K562 (cell line): ENCODE data around the gene AIFM1. TPM values are rescaled to one million over a fixed set of nuclear protein-coding genes. Genes with fewer than 3 reads are reported as not detected.

Source experiments
- ARID1B ChIP-seq: fragments of 450-650 bp; IDR thresholded peaks from 2 replicates; pipeline ENCODE4 v1.6.1; 2016; ENCODE audit warnings: antibody characterized with exemption, mild to moderate bottlenecking, inconsistent platforms
- DACH1 ChIP-seq: fragments of 450-650 bp; IDR thresholded peaks from 2 replicates; pipeline ENCODE4 v1.6.1; 2018; ENCODE audit not compliant: partially characterized antibody
- DMBX1 ChIP-seq: fragments of 250-450 bp; sonication (Bioruptor Pico); IDR thresholded peaks from 2 replicates; pipeline ENCODE4 v1.8.0; 2022; ENCODE audit warnings: inconsistent platforms, mild to moderate bottlenecking, moderate library complexity, borderline replicate concordance
- DNMT1 ChIP-seq: fragments of 450-650 bp; IDR thresholded peaks from 2 replicates; pipeline ENCODE4 v1.6.1; 2016; ENCODE audit warnings: antibody characterized with exemption, mild to moderate bottlenecking
- FOS ChIP-seq: IDR thresholded peaks from 3 replicates; pipeline ENCODE4 v1.6.1; 2011; ENCODE audit not compliant: insufficient read length; ENCODE audit errors: extremely low read depth
- GTF2F1 ChIP-seq: IDR thresholded peaks from 2 replicates; pipeline ENCODE4 v1.6.1; 2011; ENCODE audit warnings: low read depth, low read length, improper control_type of control experiment
- IFI16 ChIP-seq: fragments of 250-450 bp; sonication (Bioruptor Pico); IDR thresholded peaks from 2 replicates; pipeline ENCODE4 v2.1.2; 2022; ENCODE audit warnings: mild to moderate bottlenecking, inconsistent platforms
- KAT8 ChIP-seq: fragments of 450-650 bp; IDR thresholded peaks from 2 replicates; pipeline ENCODE4 v1.6.1; 2016; ENCODE audit warnings: low read depth, mild to moderate bottlenecking
- MAFK ChIP-seq: IDR thresholded peaks from 2 replicates; pipeline ENCODE4 v1.6.1; 2011; ENCODE audit warnings: low read length, improper control_type of control experiment
- MTF1 ChIP-seq: fragments of 250-450 bp; sonication (Bioruptor Pico); IDR thresholded peaks from 2 replicates; pipeline ENCODE4 v1.9.0; 2021; ENCODE audit warnings: moderate library complexity, mild to moderate bottlenecking, inconsistent platforms, borderline replicate concordance
- PRMT5 ChIP-seq: sonication (generic); formaldehyde crosslinking; IDR thresholded peaks from 2 replicates; pipeline ENCODE4 v1.5.0; 2020; ENCODE audit warnings: missing genetic modification reagents
- RAD51 ChIP-seq: fragments of 450-650 bp; IDR thresholded peaks from 2 replicates; pipeline ENCODE4 v1.7.1; 2016; ENCODE audit warnings: low read depth, mild to moderate bottlenecking, borderline replicate concordance
- SIN3A ChIP-seq, 2 experiments: fragments of 150-350 bp in 1 of 2; IDR thresholded peaks; 2 replicates each; pipeline ENCODE4 v1.6.1; 2011 to 2016; ENCODE audit warnings: borderline replicate concordance in 2 of 2, low read depth in 2 of 2, low read length in 2 of 2, mild to moderate bottlenecking in 2 of 2, moderate library complexity in 2 of 2; ENCODE audit not compliant: control insufficient read depth in 1 of 2
- SMAD4 ChIP-seq: fragments of 250-450 bp; sonication (Bioruptor Pico); conservative IDR thresholded peaks from 2 replicates; pipeline ENCODE4 v1.8.0; 2021; ENCODE audit warnings: inconsistent platforms, mild to moderate bottlenecking, moderate library complexity
- SP2 ChIP-seq: IDR thresholded peaks from 2 replicates; pipeline ENCODE4 v1.6.1; 2011; ENCODE audit warnings: mild to moderate bottlenecking, low read depth, low read length, moderate library complexity; ENCODE audit not compliant: poor library complexity, severe bottlenecking; ENCODE audit errors: extremely low read depth
- ZNF224 ChIP-seq: sonication (generic); formaldehyde crosslinking; IDR thresholded peaks from 2 replicates; pipeline ENCODE4 v1.8.0; 2022; ENCODE audit warnings: mild to moderate bottlenecking, missing genetic modification reagents
- ZNF384 ChIP-seq: IDR thresholded peaks from 2 replicates; pipeline ENCODE4 v1.6.1; 2012; ENCODE audit warnings: low read depth, low read length, improper control_type of control experiment
- ZZZ3 ChIP-seq: fragments of 450-650 bp; IDR thresholded peaks from 2 replicates; pipeline ENCODE4 v1.6.1; 2016; ENCODE audit warnings: antibody characterized with exemption, mild to moderate bottlenecking, moderate library complexity
- polyA plus RNA-seq, 8 experiments: library from polyadenylated mRNA; depleted of rRNA in 4 of 8; stranded (reverse) in 5 of 8; unstranded in 3 of 8; fragments of >200 nt; fragmentation: Nextera tagmentation in 2 of 8; fragmentation: Illumina TruSeq in 1 of 8; extraction: Ambion mirVana in 2 of 8; extraction: Trizol in 1 of 8; gene quantifications; 2 replicates each; pipeline versions ENCODE4 v1.2.1 to v1.2.3, GENCODE V29; 2011 to 2014; ENCODE audit warnings: inconsistent platforms in 1 of 8, missing spikeins in 1 of 8
- total RNA-seq, 7 experiments: library from RNA; depleted of rRNA in 6 of 7; stranded (reverse); fragments of >200 nt in 6 of 7; fragmentation: Illumina TruSeq in 2 of 7; extraction: Trizol in 2 of 7; gene quantifications; 2 replicates each; pipeline versions ENCODE4 v1.2.1 to v1.2.3, GENCODE V29; 2011 to 2021; ENCODE audit warnings: low replicate concordance in 1 of 7
- TF ChIP-seq, protein P1 (sequence below): sonication (generic); formaldehyde crosslinking; IDR thresholded peaks from 2 replicates; pipeline ENCODE4 v1.8.0; 2022; ENCODE audit warnings: missing genetic modification reagents, mild to moderate bottlenecking, borderline replicate concordance
- TF ChIP-seq, protein P2 (sequence below): sonication (generic); formaldehyde crosslinking; IDR thresholded peaks from 2 replicates; pipeline ENCODE4 v1.8.0; 2023; ENCODE audit warnings: mild to moderate bottlenecking, missing genetic modification reagents
- TF ChIP-seq, protein P3 (sequence below): IDR thresholded peaks from 3 replicates; pipeline ENCODE4 v1.6.1; 2011; ENCODE audit warnings: borderline replicate concordance, mild to moderate bottlenecking; ENCODE audit not compliant: insufficient read length, insufficient read depth
- TF ChIP-seq, protein P4 (sequence below): fragments of 450-650 bp; formaldehyde crosslinking; IDR thresholded peaks from 2 replicates; pipeline ENCODE4 v1.4.0; 2020; ENCODE audit warnings: mild to moderate bottlenecking, moderate library complexity

Gene AIFM1
- total and polyA plus RNA-seq, 9 of the 15 experiments (the other 6 are each of a cell fraction or from before 2014, with no cell fraction given) = 51.0 to 117 (median 91.2) TPM

DNA sequence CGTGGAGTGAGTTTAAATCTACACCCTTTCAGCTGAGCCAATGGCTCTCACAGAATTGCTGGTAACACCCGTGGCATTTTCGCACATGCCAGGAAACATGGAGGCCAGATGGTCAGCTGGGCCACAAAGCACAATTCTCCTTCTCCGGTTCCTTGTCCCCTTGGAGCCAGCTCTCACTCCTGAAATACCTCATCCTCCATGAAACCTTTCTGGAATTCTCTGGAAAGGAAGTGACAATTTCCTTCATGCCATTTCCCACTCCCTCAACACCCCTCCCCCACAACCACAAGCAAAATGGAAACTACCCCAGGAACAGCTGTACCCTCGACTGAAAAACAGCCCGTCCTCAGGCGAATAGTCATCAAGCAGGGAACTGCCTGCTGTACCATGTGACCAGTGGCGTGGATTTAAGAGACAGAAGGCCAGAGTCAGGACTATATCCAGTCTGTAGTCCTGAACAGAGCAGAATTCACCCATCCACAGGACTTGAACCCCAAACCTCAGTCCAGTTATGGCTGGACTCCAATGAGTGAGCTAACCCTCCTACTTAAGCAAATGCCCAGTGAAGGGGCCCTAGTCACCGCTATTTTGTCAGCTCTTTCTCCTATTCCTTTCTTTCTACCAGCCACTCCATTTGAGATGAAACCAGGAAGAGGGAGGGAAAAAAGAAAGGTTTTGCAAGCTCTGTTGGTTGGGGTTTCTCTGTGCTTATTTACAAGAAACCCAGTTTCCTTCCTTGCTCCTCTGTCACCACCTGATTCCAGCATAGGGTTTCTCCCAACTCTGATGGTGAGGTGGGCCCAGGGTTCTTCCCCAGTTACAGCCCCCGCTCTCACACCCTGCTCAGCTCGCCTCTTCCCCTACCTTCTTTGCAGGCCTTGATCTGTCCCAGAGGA, 79.8 kb downstream of the AIFM1 start (continued):
- TF ChIP-seq SMAD4 = 0 out of 2 replicates have a peak, but pooled peaks have one; percentile 32
- no peak for TF ChIP-seq IFI16 (CRISPR knock-in tag)
- 0 out of 2 replicates have a peak, but pooled peaks have one; percentile 34 for TF ChIP-seq RAD51
- no peak for TF ChIP-seq MTF1 (CRISPR knock-in tag)
- peak; percentile 12; the same call in 1 of the 2 replicates for TF ChIP-seq DMBX1 (CRISPR knock-in tag)
- TF ChIP-seq KAT8 = no peak
- no peak for TF ChIP-seq DNMT1
- no peak for TF ChIP-seq ZNF384
- no peak for TF ChIP-seq ZZZ3
- TF ChIP-seq FOS = no peak
- TF ChIP-seq, protein P1, sequence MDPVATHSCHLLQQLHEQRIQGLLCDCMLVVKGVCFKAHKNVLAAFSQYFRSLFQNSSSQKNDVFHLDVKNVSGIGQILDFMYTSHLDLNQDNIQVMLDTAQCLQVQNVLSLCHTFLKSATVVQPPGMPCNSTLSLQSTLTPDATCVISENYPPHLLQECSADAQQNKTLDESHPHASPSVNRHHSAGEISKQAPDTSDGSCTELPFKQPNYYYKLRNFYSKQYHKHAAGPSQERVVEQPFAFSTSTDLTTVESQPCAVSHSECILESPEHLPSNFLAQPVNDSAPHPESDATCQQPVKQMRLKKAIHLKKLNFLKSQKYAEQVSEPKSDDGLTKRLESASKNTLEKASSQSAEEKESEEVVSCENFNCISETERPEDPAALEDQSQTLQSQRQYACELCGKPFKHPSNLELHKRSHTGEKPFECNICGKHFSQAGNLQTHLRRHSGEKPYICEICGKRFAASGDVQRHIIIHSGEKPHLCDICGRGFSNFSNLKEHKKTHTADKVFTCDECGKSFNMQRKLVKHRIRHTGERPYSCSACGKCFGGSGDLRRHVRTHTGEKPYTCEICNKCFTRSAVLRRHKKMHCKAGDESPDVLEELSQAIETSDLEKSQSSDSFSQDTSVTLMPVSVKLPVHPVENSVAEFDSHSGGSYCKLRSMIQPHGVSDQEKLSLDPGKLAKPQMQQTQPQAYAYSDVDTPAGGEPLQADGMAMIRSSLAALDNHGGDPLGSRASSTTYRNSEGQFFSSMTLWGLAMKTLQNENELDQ (CRISPR knock-in tag) = no peak
- no peak for TF ChIP-seq MAFK
- no peak for TF ChIP-seq ARID1B
- TF ChIP-seq, protein P2, sequence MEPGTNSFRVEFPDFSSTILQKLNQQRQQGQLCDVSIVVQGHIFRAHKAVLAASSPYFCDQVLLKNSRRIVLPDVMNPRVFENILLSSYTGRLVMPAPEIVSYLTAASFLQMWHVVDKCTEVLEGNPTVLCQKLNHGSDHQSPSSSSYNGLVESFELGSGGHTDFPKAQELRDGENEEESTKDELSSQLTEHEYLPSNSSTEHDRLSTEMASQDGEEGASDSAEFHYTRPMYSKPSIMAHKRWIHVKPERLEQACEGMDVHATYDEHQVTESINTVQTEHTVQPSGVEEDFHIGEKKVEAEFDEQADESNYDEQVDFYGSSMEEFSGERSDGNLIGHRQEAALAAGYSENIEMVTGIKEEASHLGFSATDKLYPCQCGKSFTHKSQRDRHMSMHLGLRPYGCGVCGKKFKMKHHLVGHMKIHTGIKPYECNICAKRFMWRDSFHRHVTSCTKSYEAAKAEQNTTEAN (CRISPR knock-in tag) = no peak
- TF ChIP-seq, protein P3, sequence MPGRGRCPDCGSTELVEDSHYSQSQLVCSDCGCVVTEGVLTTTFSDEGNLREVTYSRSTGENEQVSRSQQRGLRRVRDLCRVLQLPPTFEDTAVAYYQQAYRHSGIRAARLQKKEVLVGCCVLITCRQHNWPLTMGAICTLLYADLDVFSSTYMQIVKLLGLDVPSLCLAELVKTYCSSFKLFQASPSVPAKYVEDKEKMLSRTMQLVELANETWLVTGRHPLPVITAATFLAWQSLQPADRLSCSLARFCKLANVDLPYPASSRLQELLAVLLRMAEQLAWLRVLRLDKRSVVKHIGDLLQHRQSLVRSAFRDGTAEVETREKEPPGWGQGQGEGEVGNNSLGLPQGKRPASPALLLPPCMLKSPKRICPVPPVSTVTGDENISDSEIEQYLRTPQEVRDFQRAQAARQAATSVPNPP = no peak
- no peak for TF ChIP-seq SIN3A (IDR thresholded peaks at IDR 0.05; ENCODE audit: borderline replicate concordance in 2 of 2, control insufficient read depth in 1 of 2, low read depth in 2 of 2, low read length in 2 of 2)
- no peak for TF ChIP-seq PRMT5 (CRISPR knock-in tag)
- TF ChIP-seq, protein P4, sequence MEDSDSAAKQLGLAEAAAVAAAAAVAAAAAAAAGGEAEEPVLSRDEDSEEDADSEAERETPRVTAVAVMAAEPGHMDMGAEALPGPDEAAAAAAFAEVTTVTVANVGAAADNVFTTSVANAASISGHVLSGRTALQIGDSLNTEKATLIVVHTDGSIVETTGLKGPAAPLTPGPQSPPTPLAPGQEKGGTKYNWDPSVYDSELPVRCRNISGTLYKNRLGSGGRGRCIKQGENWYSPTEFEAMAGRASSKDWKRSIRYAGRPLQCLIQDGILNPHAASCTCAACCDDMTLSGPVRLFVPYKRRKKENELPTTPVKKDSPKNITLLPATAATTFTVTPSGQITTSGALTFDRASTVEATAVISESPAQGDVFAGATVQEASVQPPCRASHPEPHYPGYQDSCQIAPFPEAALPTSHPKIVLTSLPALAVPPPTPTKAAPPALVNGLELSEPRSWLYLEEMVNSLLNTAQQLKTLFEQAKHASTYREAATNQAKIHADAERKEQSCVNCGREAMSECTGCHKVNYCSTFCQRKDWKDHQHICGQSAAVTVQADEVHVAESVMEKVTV = no peak
- TF ChIP-seq GTF2F1 = no peak
- TF ChIP-seq ZNF224 (CRISPR knock-in tag) = no peak
- no peak for TF ChIP-seq DACH1
- TF ChIP-seq SP2 = no peak
